K562 (cell line): ENCODE data around the gene NEURL1. TPM values are rescaled to one million over a fixed set of nuclear protein-coding genes. Genes with fewer than 3 reads are reported as not detected.
A peak's percentile ranks its signal among the peaks of the same experiment; 100 is the strongest.

ENCODE experiments used
- ATAC-seq: fragments of 200-7000 bp; cut with Tn5 transposase; 3 replicates; pipeline ENCODE4 v1.9.1; 2020; ENCODE audit warnings: moderate library complexity
- BruUV-seq: library from RNA; stranded (reverse); fragments of 400-500 nt; replicated peaks from 2 replicates; lab custom pipeline; 2021; lab: Mats Ljungman, UMichigan
- CTCF ChIA-PET: fragments of 300-600 bp; formaldehyde crosslinking; extraction: SDS; loops from one replicate; lab custom pipeline; 2021; ENCODE audit warnings: low intra/inter-chr PET ratio; lab: Yijun Ruan, JAX
- POLR2A ChIA-PET: fragments of 300-600, 350-650 bp; sonication (Branson Sonifier 250); formaldehyde crosslinking; extraction: SDS; loops from one replicate; lab custom pipeline; 2021; ENCODE audit warnings: antibody characterized with exemption, inconsistent platforms; lab: Yijun Ruan, JAX
- DNase-seq, 4 experiments: peaks; one replicate each; pipeline versions ENCODE4 v3.0.0 to v3.0.0-alpha.2; 2011 to 2018; ENCODE audit warnings: low spot score in 3 of 4, mixed read lengths in 3 of 4; ENCODE audit errors: extremely low read depth in 1 of 4
- FAIRE-seq: peaks from 2 replicates; lab custom pipeline; 2011; peaks lifted over from hg19 to GRCh38; lab: Jason Lieb, UNC
- H2AFZ ChIP-seq: 2 replicates; pipeline ENCODE4 v1.6.0; 2011; ENCODE audit warnings: low read depth, low read length, control low read depth, inconsistent platforms
- H3K27ac ChIP-seq: fragments of 200-600 bp; 3 replicates; pipeline ENCODE4 v1.8.0; 2011; ENCODE audit warnings: low read depth, mild to moderate bottlenecking, control low read depth, inconsistent platforms, low read length, moderate library complexity, mixed read lengths; ENCODE audit errors: extremely low read depth
- H3K27me3 ChIP-seq, 2 experiments: fragments of 300-600 bp in 1 of 2; 2 replicates in 1 of 2; 3 replicates in 1 of 2; pipeline versions ENCODE4 v1.6.0 to v1.8.0; 2011; ENCODE audit warnings: inconsistent platforms in 2 of 2, low read length in 2 of 2, mild to moderate bottlenecking in 1 of 2, mixed read lengths in 1 of 2, moderate library complexity in 1 of 2; ENCODE audit not compliant: control insufficient read depth in 2 of 2, insufficient read depth in 2 of 2
- H3K36me3 ChIP-seq: fragments of 300-600 bp; 3 replicates; pipeline ENCODE4 v1.8.0; 2011; ENCODE audit warnings: mild to moderate bottlenecking, low read length, inconsistent platforms; ENCODE audit not compliant: control insufficient read depth, insufficient read depth
- H3K4me1 ChIP-seq, 2 experiments: fragments of 200-600 bp in 1 of 2; replicated peaks in 1 of 2; 2 replicates in 1 of 2; 3 replicates in 1 of 2; pipeline versions ENCODE4 v1.5.1 to v1.8.0; 2011; ENCODE audit warnings: inconsistent platforms in 2 of 2, low read length in 2 of 2, mild to moderate bottlenecking in 1 of 2, mixed read lengths in 1 of 2, moderate library complexity in 1 of 2; ENCODE audit not compliant: control insufficient read depth in 2 of 2, insufficient read depth in 2 of 2
- H3K4me2 ChIP-seq: 2 replicates; pipeline ENCODE4 v1.6.1; 2011; ENCODE audit warnings: low read length, control low read depth, inconsistent platforms, mixed read lengths; ENCODE audit not compliant: insufficient read depth
- H3K4me3 ChIP-seq: fragments of 200-600 bp; sonication (generic), shearing (Covaris generic); 2 replicates; pipeline ENCODE4 v1.5.1; 2016; ENCODE audit warnings: control low read depth, inconsistent platforms
- H3K79me2 ChIP-seq: fragments of 200-600 bp; 3 replicates; pipeline ENCODE4 v1.8.0; 2011; ENCODE audit warnings: low read length, inconsistent platforms; ENCODE audit not compliant: control insufficient read depth, insufficient read depth
- H3K9ac ChIP-seq, 2 experiments: 2 replicates each; pipeline versions ENCODE4 v1.6.0 to v1.6.1; 2011; ENCODE audit warnings: low read depth in 2 of 2, low read length in 2 of 2, control low read depth in 1 of 2, inconsistent platforms in 1 of 2, mild to moderate bottlenecking in 1 of 2, mixed read lengths in 1 of 2; ENCODE audit not compliant: insufficient read depth in 1 of 2
- H3K9me1 ChIP-seq: one replicate; pipeline ENCODE4 v1.6.0; 2011; ENCODE audit warnings: inconsistent platforms, mild to moderate bottlenecking, low read length, moderate library complexity; ENCODE audit not compliant: control insufficient read depth, insufficient read depth
- H3K9me3 ChIP-seq: replicated peaks from 2 replicates; pipeline ENCODE4 v1.5.1; 2011; ENCODE audit warnings: low read depth, low read length, inconsistent platforms; ENCODE audit not compliant: control insufficient read depth, insufficient read depth
- H4K20me1 ChIP-seq: replicated peaks from 2 replicates; pipeline ENCODE4 v1.6.1; 2011; ENCODE audit warnings: low read length, inconsistent platforms, mixed read lengths; ENCODE audit not compliant: control insufficient read depth, insufficient read depth
- EGR1 ChIP-seq: fragments of 450-650 bp; conservative IDR thresholded peaks from 2 replicates; pipeline ENCODE4 v1.6.1; 2017; ENCODE audit warnings: mild to moderate bottlenecking
- MECOM ChIP-seq: fragments of 250-450 bp; sonication (Bioruptor Pico); IDR thresholded peaks from 2 replicates; pipeline ENCODE4 v1.8.0; 2022; ENCODE audit warnings: inconsistent platforms
- SLC30A9 ChIP-seq: fragments of 250-450 bp; sonication (Bioruptor Pico); IDR thresholded peaks from 2 replicates; pipeline ENCODE4 v1.8.0; 2022; ENCODE audit warnings: mild to moderate bottlenecking, moderate library complexity
- UBTF ChIP-seq, 2 experiments: IDR thresholded peaks; 2 replicates each; pipeline ENCODE4 v1.6.1; 2012; ENCODE audit warnings: improper control_type of control experiment in 2 of 2, low read depth in 2 of 2, low read length in 2 of 2, borderline replicate concordance in 1 of 2
- ZFP1 ChIP-seq: fragments of 450-650 bp; formaldehyde crosslinking; IDR thresholded peaks from 2 replicates; pipeline ENCODE4 v1.4.0; 2020; ENCODE audit warnings: mild to moderate bottlenecking, mixed read lengths
- ZNF134 ChIP-seq: fragments of 250-450 bp; sonication (Bioruptor Pico); conservative IDR thresholded peaks from 2 replicates; pipeline ENCODE4 v1.4.0; 2020
- ZNF263 ChIP-seq: sonication (generic); formaldehyde crosslinking; IDR thresholded peaks from 2 replicates; pipeline ENCODE4 v1.8.0; 2022; ENCODE audit warnings: mild to moderate bottlenecking, missing genetic modification reagents, borderline replicate concordance
- WGBS: fragments of 100-300 bp; shearing (Covaris generic); methylation state at CpG from one replicate; pipeline ENCODE4 v1.1.6; 2016; ENCODE audit warnings: low coverage, mixed read lengths; ENCODE audit not compliant: insufficient coverage; ENCODE audit errors: missing lambda C conversion rate; 5-methylcytosine and 5-hydroxymethylcytosine counted together
- in situ Hi-C: fragments of 300-500 bp; cut with MboI; formaldehyde crosslinking; loops from 4 replicates; pipeline ENCODE4 v1.15.0; 2018; ENCODE audit warnings: inconsistent platforms, mixed read lengths
- intact Hi-C: fragments of 100-400 bp; cut with micrococcal nuclease; formaldehyde crosslinking; loops from 2 replicates; pipeline ENCODE4 v1.14.2; 2022
- polyA plus RNA-seq, 8 experiments: library from polyadenylated mRNA; depleted of rRNA in 4 of 8; stranded (reverse) in 5 of 8; unstranded in 3 of 8; fragments of >200 nt; fragmentation: Nextera tagmentation in 2 of 8; fragmentation: Illumina TruSeq in 1 of 8; extraction: Ambion mirVana in 2 of 8; extraction: Trizol in 1 of 8; gene quantifications; 2 replicates each; pipeline versions ENCODE4 v1.2.1 to v1.2.3, GENCODE V29; 2011 to 2014; ENCODE audit warnings: inconsistent platforms in 1 of 8, missing spikeins in 1 of 8
- total RNA-seq, 7 experiments: library from RNA; depleted of rRNA in 6 of 7; stranded (reverse); fragments of >200 nt in 6 of 7; fragmentation: Illumina TruSeq in 2 of 7; extraction: Trizol in 2 of 7; gene quantifications; 2 replicates each; pipeline versions ENCODE4 v1.2.1 to v1.2.3, GENCODE V29; 2011 to 2021; ENCODE audit warnings: low replicate concordance in 1 of 7
- TF ChIP-seq, protein P1 (sequence below): conservative IDR thresholded peaks from 2 replicates; pipeline ENCODE4 v1.6.1; 2011; ENCODE audit warnings: low read depth, mild to moderate bottlenecking, low read length; ENCODE audit not compliant: control insufficient read depth

The NEURL1 gene
- total and polyA plus RNA-seq, 9 of the 15 experiments (the other 6 are each of a cell fraction or from before 2014, with no cell fraction given): 0.01 to 0.45 (median 0.16) TPM; not detected in 5

GRCh38 chr10:103451091-103451813 is 42.3 kb upstream of the NEURL1 start:
- H3K9me3 ChIP-seq: no peaks in the 10 kb centered on the region
- peak; percentile 40 for ATAC-seq
- H3K4me2 ChIP-seq: no peak overlapping the region
- ChIA-PET CTCF (no interaction called here), POLR2A (no interaction called here)
- H3K9me1 ChIP-seq: no peaks in the 10 kb centered on the region
- BruUV-seq: no TSS peak
- intact Hi-C loops (no loop called here), in situ Hi-C loops (no loop called here)
- FAIRE-seq: no peak
- no peaks in the 10 kb centered on the region for H3K27me3 ChIP-seq
- peak; percentile 12 to 48 (median 37) for DNase-seq
- 34% methylated on average over 5 of the region's 14 CpGs for WGBS
- H3K79me2 ChIP-seq: no peaks in the 10 kb centered on the region
- peak overlapping the region in 1 of 2 experiments; percentile 68; a peak in 2 of 4 replicates for H3K9ac ChIP-seq
- no peak overlapping the region for H3K27ac ChIP-seq
- H3K4me3 ChIP-seq: no peak overlapping the region
- TF ChIP-seq, protein P1, sequence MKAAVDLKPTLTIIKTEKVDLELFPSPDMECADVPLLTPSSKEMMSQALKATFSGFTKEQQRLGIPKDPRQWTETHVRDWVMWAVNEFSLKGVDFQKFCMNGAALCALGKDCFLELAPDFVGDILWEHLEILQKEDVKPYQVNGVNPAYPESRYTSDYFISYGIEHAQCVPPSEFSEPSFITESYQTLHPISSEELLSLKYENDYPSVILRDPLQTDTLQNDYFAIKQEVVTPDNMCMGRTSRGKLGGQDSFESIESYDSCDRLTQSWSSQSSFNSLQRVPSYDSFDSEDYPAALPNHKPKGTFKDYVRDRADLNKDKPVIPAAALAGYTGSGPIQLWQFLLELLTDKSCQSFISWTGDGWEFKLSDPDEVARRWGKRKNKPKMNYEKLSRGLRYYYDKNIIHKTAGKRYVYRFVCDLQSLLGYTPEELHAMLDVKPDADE: no peak
- TF ChIP-seq ZNF263 (CRISPR knock-in tag) (peak; percentile 91), SLC30A9 (CRISPR knock-in tag) (no peak), MECOM (CRISPR knock-in tag) (no peak), ZFP1 (CRISPR knock-in tag) (no peak), ZNF134 (CRISPR knock-in tag) (no peak), UBTF (IDR thresholded peaks at IDR 0.05; ENCODE audit: borderline replicate concordance in 1 of 2, low read depth in 2 of 2, low read length in 2 of 2) (0 out of 4 replicates have a peak, but pooled peaks of 1 of the 2 experiments have one; percentile 19), EGR1 (peak; percentile 56)
- H3K4me1 ChIP-seq: peaks cover 2 to 27% of the 10 kb centered on the region in 2 experiments; a peak in 3 of 5 replicates
- H4K20me1 ChIP-seq: peaks cover 3% of the 10 kb centered on the region; the same call in 1 of the 2 replicates
- peaks cover 16% of the 10 kb centered on the region; the same call in 1 of the 3 replicates for H3K36me3 ChIP-seq
- no peak overlapping the region for H2AFZ ChIP-seq
